ENCODE results near the gene TUBA4A.

Gene TUBA4A

DNA sequence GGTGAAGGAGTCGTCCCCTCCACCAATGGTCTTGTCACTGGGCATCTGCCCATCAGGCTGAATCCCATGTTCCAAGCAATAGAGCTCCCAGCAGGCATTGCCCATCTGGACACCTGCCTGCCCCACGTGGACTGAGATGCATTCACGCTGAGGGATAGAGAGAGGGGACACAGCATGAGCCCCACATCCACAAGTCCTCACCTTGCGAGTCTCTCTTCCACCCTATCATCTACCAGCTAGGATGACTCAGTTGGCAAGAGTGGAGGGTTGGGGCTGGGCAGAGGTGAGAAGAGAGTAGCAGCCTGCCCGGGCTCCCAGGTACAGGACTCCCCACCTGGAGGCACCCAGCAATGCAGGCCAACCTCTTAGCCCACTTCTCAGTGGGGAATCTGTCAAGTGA is 1.6 kb downstream of the TUBA4A start:
- peak overlapping the region; percentile 73 for H3K4me3 ChIP-seq (ENCODE audit: low read depth, low read length)
- TF ChIP-seq, protein P1, sequence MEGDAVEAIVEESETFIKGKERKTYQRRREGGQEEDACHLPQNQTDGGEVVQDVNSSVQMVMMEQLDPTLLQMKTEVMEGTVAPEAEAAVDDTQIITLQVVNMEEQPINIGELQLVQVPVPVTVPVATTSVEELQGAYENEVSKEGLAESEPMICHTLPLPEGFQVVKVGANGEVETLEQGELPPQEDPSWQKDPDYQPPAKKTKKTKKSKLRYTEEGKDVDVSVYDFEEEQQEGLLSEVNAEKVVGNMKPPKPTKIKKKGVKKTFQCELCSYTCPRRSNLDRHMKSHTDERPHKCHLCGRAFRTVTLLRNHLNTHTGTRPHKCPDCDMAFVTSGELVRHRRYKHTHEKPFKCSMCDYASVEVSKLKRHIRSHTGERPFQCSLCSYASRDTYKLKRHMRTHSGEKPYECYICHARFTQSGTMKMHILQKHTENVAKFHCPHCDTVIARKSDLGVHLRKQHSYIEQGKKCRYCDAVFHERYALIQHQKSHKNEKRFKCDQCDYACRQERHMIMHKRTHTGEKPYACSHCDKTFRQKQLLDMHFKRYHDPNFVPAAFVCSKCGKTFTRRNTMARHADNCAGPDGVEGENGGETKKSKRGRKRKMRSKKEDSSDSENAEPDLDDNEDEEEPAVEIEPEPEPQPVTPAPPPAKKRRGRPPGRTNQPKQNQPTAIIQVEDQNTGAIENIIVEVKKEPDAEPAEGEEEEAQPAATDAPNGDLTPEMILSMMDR (IDR thresholded peaks at IDR 0.05; ENCODE audit: borderline replicate concordance, insufficient read depth, low read depth, low read length), result no peak

DNA sequence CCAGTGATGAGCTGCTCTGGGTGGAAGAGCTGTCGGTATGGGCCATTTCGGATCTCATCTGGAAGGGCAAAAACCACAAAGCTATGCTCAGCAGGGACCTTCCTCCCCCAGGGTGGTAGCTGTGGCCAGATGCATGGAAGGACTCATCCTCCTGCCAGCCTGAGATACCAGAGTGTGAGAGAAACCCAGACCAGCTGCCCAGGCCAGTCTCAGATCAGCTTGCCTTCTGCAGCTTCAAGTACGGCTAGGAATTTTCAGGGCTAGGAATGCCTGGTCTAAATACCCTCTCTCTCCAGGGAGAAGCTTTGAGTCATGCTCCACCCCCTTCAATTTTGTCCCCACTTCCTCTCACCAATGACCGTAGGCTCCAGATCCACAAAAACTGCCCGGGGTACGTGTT is 2.1 kb downstream of the TUBA4A start:
- H3K4me3 ChIP-seq (ENCODE audit: low read depth, low read length), result no peak overlapping the region
- TF ChIP-seq, protein P1 (IDR thresholded peaks at IDR 0.05; ENCODE audit: borderline replicate concordance, insufficient read depth, low read depth, low read length), result no peak

DNA sequence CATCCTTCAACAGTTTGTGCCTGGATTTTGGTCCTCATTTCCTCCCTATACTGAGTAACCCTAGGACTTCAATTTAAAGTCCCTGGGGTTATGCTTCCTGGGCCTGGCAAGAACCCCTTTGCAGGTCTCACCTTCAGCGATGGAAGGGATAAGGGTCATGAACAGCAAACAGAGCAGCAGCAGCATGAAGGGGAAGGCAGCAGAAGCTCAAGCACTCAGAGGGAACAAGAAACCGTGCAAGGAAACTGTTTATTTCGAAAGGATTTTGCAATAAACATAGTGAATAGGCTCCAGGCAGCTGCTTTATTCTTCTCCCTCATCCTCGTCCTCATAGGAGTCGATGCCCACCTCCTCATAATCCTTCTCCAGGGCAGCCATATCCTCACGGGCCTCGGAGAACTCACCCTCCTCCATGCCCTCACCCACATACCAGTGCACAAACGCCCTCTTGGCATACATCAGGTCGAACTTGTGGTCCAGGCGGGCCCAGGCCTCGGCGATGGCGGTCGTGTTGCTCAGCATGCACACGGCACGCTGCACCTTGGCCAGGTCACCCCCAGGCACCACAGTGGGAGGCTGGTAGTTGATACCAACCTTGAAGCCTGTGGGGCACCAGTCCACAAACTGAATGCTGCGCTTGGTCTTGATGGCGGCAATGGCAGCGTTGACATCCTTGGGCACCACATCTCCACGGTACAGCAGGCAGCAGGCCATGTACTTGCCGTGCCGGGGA is 3.5 kb downstream of the TUBA4A start:
- no peak overlapping the region for H3K4me3 ChIP-seq (ENCODE audit: low read depth, low read length)
- TF ChIP-seq, protein P1 (IDR thresholded peaks at IDR 0.05; ENCODE audit: borderline replicate concordance, insufficient read depth, low read depth, low read length), result no peak

DNA sequence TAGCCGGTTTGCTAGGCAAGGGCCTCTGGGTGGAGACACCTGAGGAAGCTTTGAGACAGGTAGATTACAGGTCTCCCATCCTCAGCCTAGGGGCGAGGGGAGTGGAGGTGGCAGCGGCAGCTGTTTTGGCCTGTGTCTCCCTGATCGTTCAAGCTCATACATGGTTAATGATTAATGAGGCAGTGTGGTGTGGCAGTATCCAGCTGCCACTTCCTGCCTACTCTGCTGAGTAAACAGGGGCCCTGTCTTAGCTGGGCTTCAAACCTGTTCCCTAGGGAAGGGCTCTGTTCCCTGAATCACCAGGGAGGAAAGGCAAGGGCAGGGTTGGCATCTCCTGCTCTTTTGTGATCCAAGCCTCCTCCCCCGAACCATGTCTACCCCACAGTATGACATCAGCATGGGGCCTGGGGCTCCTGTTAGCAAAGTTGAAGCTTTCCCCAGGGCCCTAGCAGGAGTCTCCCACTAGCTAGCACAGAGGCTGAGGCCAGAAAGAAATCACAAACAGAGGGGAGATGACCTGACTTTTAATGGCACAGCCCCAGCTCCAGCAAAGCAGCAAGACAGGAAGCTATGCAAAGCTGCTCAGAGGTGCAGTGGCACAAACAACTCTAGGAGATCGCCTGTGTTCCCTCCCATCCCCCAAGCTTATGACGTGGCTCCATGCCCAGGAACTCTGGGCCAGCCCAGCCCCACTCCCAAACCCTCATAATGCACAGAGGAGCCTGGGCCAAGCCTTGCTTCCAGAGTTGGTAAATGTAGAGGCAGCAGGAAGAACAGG is 4.3 kb downstream of the TUBA4A start:
- H3K4me3 ChIP-seq (ENCODE audit: low read depth, low read length), result no peak overlapping the region
- TF ChIP-seq, protein P1 (IDR thresholded peaks at IDR 0.05; ENCODE audit: borderline replicate concordance, insufficient read depth, low read depth, low read length), result no peak

DNA sequence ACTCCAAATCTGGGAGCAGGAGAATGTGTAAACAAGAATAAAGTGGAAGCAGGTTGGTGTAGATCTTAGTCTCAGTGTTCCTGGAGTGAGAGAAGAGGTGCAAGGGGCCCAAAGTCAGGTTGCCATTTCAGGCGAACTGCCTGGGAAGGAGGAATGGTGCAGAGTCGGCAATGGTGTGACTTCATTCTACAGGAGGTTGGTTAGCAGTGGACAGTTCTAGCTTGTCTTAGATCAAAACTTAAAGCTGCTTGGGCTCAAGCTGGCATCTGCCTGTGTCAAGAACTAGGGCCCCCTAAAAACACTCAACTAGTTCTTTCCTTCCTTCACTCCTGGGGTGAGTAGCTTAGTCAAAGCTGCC is 4.9 kb downstream of the TUBA4A start:
- no peak overlapping the region for H3K4me3 ChIP-seq (ENCODE audit: low read depth, low read length)
- TF ChIP-seq, protein P1 (IDR thresholded peaks at IDR 0.05; ENCODE audit: borderline replicate concordance, insufficient read depth, low read depth, low read length), result no peak

DNA sequence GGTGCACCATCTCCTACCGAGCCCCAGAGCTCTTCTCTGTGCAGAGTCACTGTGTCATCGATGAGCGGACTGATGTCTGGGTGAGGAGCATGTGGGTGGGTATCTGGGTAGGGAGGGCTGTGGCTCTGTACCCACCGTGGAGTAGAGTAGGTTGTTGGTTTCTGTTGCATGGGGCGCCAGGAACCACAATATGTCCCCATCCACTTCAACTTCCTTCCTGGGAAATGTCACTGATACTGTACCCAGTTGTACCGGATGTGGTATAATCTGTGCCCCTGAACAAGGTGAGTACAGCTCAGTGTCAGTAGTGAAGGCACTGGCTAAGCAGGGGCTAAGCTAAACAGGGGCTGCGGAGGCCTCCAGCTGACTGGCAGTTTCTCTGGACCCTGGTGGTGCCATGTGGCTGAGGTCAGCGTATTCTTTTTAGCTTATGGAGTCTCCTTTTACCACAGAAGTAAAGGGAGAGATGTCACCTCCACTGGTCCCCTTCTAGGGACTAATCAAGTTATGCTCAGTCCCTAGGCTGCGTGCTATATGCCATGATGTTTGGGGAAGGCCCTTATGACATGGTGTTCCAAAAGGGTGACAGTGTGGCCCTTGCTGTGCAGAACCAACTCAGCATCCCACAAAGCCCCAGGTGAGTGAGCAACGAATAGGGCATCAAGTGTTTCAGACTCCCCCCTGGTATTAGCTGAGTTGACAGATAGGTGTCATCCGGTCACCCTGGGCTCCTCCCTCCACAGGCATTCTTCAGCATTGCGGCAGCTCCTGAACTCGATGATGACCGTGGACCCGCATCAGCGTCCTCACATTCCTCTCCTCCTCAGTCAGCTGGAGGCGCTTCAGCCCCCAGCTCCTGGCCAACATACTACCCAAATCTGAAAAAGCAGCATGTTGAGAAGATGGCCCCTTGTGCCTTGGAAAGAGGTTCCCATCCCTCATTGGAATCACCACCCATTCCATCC is 5.8 kb downstream of the TUBA4A start:
- H3K4me3 ChIP-seq (ENCODE audit: low read depth, low read length), result no peak overlapping the region
- TF ChIP-seq, protein P1 (IDR thresholded peaks at IDR 0.05; ENCODE audit: borderline replicate concordance, insufficient read depth, low read depth, low read length), result no peak
